Stomach smooth muscle (tissue), 2 donors: ENCODE measurements around the gene ANGPTL1.

Source experiments
- H3K27ac ChIP-seq: one replicate; pipeline ENCODE4 v1.7.0; 2013; ENCODE audit warnings: mild to moderate bottlenecking, low read length, inconsistent platforms
- H3K27me3 ChIP-seq, 2 donors: one replicate each; pipeline ENCODE4 v1.7.0; 2013; ENCODE audit warnings: low read length in 2 of 2; ENCODE audit not compliant: insufficient read depth in 2 of 2, control insufficient read depth in 1 of 2
- H3K36me3 ChIP-seq, 2 donors: one replicate each; pipeline ENCODE4 v1.7.0; 2013; ENCODE audit warnings: low read length in 2 of 2; ENCODE audit not compliant: control insufficient read depth in 2 of 2, insufficient read depth in 2 of 2
- H3K4me1 ChIP-seq: one replicate; pipeline ENCODE4 v1.7.0; 2013; ENCODE audit warnings: low read length; ENCODE audit not compliant: control insufficient read depth, insufficient read depth
- H3K4me3 ChIP-seq, 2 donors: one replicate each; pipeline ENCODE4 v1.7.0; 2013; ENCODE audit warnings: low read length in 2 of 2
- H3K9ac ChIP-seq, 2 donors: one replicate each; pipeline ENCODE4 v1.7.0; 2013; ENCODE audit warnings: low read length in 2 of 2, mild to moderate bottlenecking in 1 of 2
- H3K9me3 ChIP-seq, 2 donors: one replicate each; pipeline ENCODE4 v1.7.0; 2013; ENCODE audit warnings: low read length in 2 of 2; ENCODE audit not compliant: control insufficient read depth in 2 of 2
- donor health status: healthy.
- donor health status: Pancreatic carcinoma.

ANGPTL1 gene

GRCh38 chr1:178870944-178871343 lies at the start of gene ANGPTL1:
ANGPTL1 (minus strand) TSS chr1:178871077; CDS start chr1:178865776, 5,301 bp downstream.
- Histone ChIP-seq H3K36me3 (no peaks in the 10 kb centered on the region), H3K4me3 (peak within 1 kb of the TSS; percentile 75 to 87), H3K9ac (peak within 1 kb of the TSS; percentile 68 to 76), H3K27ac (peak within 1 kb of the TSS; percentile 74), H3K4me1 (peaks cover 5% of the 10 kb centered on the region), H3K27me3 (no peaks in the 10 kb centered on the region), H3K9me3 (no peaks in the 10 kb centered on the region)

GRCh38 chr1:178919581-178919980 lies 48.7 kb upstream of the ANGPTL1 start:
- Histone ChIP-seq H3K27ac (no peak overlapping the region), H3K27me3 (no peaks in the 10 kb centered on the region), H3K4me3 (no peak overlapping the region), H3K4me1 (no peaks in the 10 kb centered on the region), H3K36me3 (no peaks in the 10 kb centered on the region), H3K9ac (no peak overlapping the region), H3K9me3 (no peaks in the 10 kb centered on the region)

GRCh38 chr1:178918955-178919354 lies 48.1 kb upstream of the ANGPTL1 start:
- Histone ChIP-seq H3K9ac (no peak overlapping the region), H3K9me3 (no peaks in the 10 kb centered on the region), H3K27ac (no peak overlapping the region), H3K27me3 (no peaks in the 10 kb centered on the region), H3K36me3 (no peaks in the 10 kb centered on the region), H3K4me1 (no peaks in the 10 kb centered on the region), H3K4me3 (no peak overlapping the region)

GRCh38 chr1:178918308-178918707 lies 47.4 kb upstream of the ANGPTL1 start:
- no peaks in the 10 kb centered on the region for H3K9me3 ChIP-seq
- peak overlapping the region in 1 of 2 donors; percentile 13 for H3K9ac ChIP-seq
- peak overlapping the region in 1 of 2 donors; percentile 23 for H3K4me3 ChIP-seq
- H3K36me3 ChIP-seq, result no peaks in the 10 kb centered on the region
- no peak overlapping the region for H3K27ac ChIP-seq
- no peaks in the 10 kb centered on the region for H3K4me1 ChIP-seq
- H3K27me3 ChIP-seq, result no peaks in the 10 kb centered on the region

GRCh38 chr1:178916448-178917174 lies 45.7 kb upstream of the ANGPTL1 start:
- Histone ChIP-seq H3K36me3 (no peaks in the 10 kb centered on the region), H3K27me3 (no peaks in the 10 kb centered on the region), H3K4me3 (no peak overlapping the region), H3K9me3 (no peaks in the 10 kb centered on the region), H3K27ac (no peak overlapping the region), H3K9ac (no peak overlapping the region), H3K4me1 (no peaks in the 10 kb centered on the region)

- Histone ChIP-seq H3K4me1 (no peaks in the 10 kb centered on the region), H3K4me3 (no peak overlapping the region), H3K36me3 (no peaks in the 10 kb centered on the region), H3K9me3 (no peaks in the 10 kb centered on the region), H3K27me3 (no peaks in the 10 kb centered on the region), H3K27ac (no peak overlapping the region), H3K9ac (no peak overlapping the region)
Measured at GRCh38 chr1:178912597-178912996, 41.7 kb upstream of the ANGPTL1 start.

GRCh38 chr1:178910023-178910422 lies 39.1 kb upstream of the ANGPTL1 start:
- Histone ChIP-seq H3K9me3 (no peaks in the 10 kb centered on the region), H3K27ac (no peak overlapping the region), H3K27me3 (no peaks in the 10 kb centered on the region), H3K4me1 (no peaks in the 10 kb centered on the region), H3K36me3 (no peaks in the 10 kb centered on the region), H3K4me3 (no peak overlapping the region), H3K9ac (no peak overlapping the region)

GRCh38 chr1:178908358-178908757 lies 37.5 kb upstream of the ANGPTL1 start:
- no peak overlapping the region for H3K4me3 ChIP-seq

GRCh38 chr1:178901482-178902125 lies 30.7 kb upstream of the ANGPTL1 start:
- H3K9me3 ChIP-seq, result no peaks in the 10 kb centered on the region
- no peak overlapping the region for H3K9ac ChIP-seq
- no peak overlapping the region for H3K4me3 ChIP-seq
- H3K27ac ChIP-seq, result no peak overlapping the region
- no peaks in the 10 kb centered on the region for H3K4me1 ChIP-seq
- H3K36me3 ChIP-seq, result no peaks in the 10 kb centered on the region
- no peaks in the 10 kb centered on the region for H3K27me3 ChIP-seq

More at GRCh38 chr1:178908358-178908757, 37.5 kb upstream of the ANGPTL1 start:
- H3K27ac ChIP-seq, result no peak overlapping the region
- H3K36me3 ChIP-seq, result no peaks in the 10 kb centered on the region
- H3K9ac ChIP-seq, result no peak overlapping the region
- H3K4me1 ChIP-seq, result no peaks in the 10 kb centered on the region
- no peaks in the 10 kb centered on the region for H3K9me3 ChIP-seq
- H3K27me3 ChIP-seq, result no peaks in the 10 kb centered on the region

GRCh38 chr1:178899402-178899801 lies 28.5 kb upstream of the ANGPTL1 start:
- H3K27ac ChIP-seq, result no peak overlapping the region
- no peak overlapping the region for H3K4me3 ChIP-seq
- H3K36me3 ChIP-seq, result no peaks in the 10 kb centered on the region
- H3K27me3 ChIP-seq, result no peaks in the 10 kb centered on the region
- H3K9ac ChIP-seq, result no peak overlapping the region
- no peaks in the 10 kb centered on the region for H3K4me1 ChIP-seq
- no peaks in the 10 kb centered on the region for H3K9me3 ChIP-seq

GRCh38 chr1:178898401-178898800 lies 27.5 kb upstream of the ANGPTL1 start:
- no peak overlapping the region for H3K27ac ChIP-seq
- H3K4me3 ChIP-seq, result no peak overlapping the region
- H3K9ac ChIP-seq, result no peak overlapping the region
- H3K9me3 ChIP-seq, result no peaks in the 10 kb centered on the region
- no peaks in the 10 kb centered on the region for H3K27me3 ChIP-seq
- H3K4me1 ChIP-seq, result no peaks in the 10 kb centered on the region
- H3K36me3 ChIP-seq, result no peaks in the 10 kb centered on the region
